Retinal pigment epithelial cell (primary cell): ENCODE data around the gene ASB11.

Experiments used
- DNase-seq: peaks from one replicate; pipeline ENCODE4 v3.0.0-alpha.2; 2010; ENCODE audit warnings: low read depth
- H3K4me3 ChIP-seq: 2 replicates; pipeline ENCODE4 v1.5.1; 2011; ENCODE audit warnings: mild to moderate bottlenecking, low read length, control low read depth, moderate library complexity
- TF ChIP-seq, protein P1 (sequence below): conservative IDR thresholded peaks from 2 replicates; pipeline ENCODE4 v1.5.1; 2011; ENCODE audit warnings: low read depth, low read length, control low read depth, inconsistent platforms

Gene ASB11

DNA sequence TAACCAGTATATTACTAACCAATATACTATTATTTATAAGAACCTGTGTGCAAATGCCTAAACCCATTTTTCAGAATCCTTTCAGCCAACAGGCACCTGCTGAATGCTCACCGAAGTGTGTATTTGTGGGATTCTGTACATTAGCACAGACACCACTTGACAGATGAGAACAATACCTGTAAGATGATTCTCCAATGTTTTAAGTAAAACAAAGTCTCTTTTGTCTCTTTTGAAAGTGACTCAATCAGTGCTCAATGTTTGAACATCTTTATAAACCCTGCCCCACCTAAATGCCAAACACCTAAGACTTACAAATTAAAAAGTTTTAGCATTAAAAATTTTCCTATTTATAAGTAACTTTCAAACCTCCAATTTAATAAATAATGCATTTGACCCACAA lies 46.3 kb downstream of the ASB11 start:
- TF ChIP-seq, protein P1, sequence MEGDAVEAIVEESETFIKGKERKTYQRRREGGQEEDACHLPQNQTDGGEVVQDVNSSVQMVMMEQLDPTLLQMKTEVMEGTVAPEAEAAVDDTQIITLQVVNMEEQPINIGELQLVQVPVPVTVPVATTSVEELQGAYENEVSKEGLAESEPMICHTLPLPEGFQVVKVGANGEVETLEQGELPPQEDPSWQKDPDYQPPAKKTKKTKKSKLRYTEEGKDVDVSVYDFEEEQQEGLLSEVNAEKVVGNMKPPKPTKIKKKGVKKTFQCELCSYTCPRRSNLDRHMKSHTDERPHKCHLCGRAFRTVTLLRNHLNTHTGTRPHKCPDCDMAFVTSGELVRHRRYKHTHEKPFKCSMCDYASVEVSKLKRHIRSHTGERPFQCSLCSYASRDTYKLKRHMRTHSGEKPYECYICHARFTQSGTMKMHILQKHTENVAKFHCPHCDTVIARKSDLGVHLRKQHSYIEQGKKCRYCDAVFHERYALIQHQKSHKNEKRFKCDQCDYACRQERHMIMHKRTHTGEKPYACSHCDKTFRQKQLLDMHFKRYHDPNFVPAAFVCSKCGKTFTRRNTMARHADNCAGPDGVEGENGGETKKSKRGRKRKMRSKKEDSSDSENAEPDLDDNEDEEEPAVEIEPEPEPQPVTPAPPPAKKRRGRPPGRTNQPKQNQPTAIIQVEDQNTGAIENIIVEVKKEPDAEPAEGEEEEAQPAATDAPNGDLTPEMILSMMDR = no peak
- no peak for DNase-seq
- H3K4me3 ChIP-seq = no peak overlapping the region

DNA sequence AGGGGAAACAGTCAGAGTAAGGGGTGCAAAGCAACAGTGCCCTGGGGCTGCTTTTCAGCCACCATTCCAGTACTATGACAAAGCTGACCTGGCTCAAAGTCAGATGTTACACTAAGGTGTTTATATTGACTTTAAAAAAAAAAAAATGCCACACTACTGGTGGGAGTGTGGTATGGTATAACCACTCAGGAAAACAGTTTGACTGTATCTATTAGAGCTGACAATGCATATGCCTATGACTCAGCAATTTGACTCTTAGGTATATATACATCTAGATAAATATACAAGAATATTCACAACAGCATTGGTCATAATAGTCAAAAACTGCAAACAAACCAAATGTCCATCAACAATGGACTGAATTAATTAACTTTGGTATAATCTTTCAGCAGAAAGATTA lies 60.6 kb downstream of the ASB11 start:
- no peak for DNase-seq
- TF ChIP-seq, protein P1 = no peak
- no peak overlapping the region for H3K4me3 ChIP-seq

DNA sequence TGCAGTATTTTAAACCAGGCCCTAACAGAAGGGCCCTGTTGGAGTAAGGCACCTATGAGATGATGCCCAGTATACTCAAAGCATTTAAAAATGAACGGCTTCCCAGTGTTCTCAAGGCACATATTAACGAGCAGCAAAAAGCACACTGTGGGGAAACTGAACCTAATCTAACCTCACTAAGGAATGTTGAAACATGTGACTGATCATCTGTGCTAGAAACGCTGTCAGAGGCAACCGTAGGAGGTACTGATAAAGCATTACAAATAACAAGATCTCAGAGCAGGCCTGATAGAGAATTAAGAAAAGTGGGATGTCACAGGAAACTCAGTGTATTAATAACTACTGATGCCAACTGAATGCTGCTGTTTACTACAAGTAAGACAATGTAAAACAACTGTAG lies 69.5 kb downstream of the ASB11 start:
- H3K4me3 ChIP-seq = no peak overlapping the region
- TF ChIP-seq, protein P1 = no peak
- no peak for DNase-seq

DNA sequence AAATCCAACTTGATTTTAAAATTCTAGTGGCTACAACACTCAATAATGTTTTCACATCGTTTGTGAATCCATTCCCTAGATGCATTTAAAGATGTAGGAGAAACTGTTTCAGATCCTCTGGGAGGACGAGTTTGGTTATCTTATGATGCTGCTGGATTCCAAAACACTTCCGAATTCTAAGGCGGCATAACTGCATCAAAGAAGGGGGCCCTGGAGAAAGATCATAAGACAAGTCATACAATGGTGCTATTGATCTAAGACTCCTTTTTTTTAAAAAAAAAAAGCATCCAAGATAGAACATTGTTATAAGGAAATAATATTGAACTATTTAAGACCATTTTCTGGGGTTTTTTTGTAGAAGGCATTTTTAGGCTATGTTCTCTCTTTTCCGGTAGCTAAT lies 71.0 kb downstream of the ASB11 start:
- DNase-seq = no peak
- TF ChIP-seq, protein P1 = no peak
- no peak overlapping the region for H3K4me3 ChIP-seq

DNA sequence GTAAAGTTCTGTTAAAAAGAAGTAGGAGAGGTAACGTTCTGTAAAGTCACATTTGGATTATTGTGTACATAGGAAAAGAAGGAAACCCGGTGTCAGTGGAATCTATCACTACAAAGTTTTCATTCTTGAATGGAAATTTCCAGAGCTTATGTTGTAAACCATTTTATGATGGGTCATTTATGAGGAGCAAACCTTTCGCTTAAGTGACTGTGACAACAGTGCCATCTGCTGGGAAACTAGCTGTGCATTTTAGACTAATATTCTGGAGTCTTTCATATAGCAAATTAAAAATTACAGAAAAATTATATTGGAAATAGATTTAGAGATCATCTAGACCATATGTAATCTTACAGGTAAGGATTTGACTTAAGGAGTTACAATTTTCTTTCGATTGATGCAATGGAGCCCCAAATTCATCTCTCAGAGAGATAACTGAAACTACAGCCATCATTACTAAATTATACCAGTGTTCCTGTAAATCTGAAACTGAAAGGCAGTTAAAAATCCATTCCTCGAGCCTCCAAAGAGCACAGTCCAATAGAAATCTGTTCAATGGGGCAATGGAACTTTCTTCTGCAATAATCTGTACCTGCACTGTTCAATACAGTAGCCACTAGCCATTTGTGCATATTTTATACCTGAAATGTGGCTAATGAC lies 72.4 kb downstream of the ASB11 start:
- TF ChIP-seq, protein P1 = peak; percentile 62
- DNase-seq = no peak

DNA sequence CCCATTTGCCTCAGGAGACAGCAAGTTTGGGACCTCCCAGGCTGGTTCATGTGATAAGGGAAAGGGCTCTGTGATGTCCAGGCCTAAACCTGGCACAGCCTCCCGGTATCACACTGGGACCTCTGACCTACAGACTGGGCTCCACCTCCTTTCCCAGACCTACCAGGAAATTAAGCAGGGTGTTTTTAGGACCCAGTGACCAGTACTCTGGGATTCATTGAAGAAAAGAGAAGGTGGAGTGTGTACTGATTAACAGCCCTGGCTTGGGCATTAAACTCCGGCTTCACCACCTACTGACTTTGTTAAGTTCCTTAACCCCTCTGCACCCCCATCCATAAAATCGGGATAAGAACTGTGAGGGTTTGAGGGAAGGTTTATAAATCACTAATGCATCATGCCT lies 74.1 kb downstream of the ASB11 start:
- no peak for DNase-seq
- no peak overlapping the region for H3K4me3 ChIP-seq
- TF ChIP-seq, protein P1 = no peak

More for the DNA sequence above, 72.4 kb downstream of the ASB11 start:
- H3K4me3 ChIP-seq = no peak overlapping the region

DNA sequence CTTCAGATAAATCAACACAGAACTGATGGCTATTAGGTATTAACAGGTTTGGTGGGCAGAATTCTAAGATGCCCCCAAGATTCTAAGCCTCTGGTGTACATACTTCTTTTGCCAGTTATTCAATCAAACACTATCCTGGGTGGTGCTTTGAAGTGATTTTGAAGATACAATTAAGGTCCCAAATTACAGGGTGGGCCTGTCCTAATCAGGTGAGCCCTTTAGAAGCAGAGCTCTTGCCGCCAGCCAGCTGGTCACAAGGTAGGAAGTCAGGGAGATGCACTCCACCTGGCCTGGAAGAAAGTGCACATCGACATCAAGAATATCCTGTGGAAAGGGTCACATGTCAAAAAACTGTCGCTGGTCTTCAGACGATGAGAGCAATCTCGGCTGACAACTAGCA lies 75.0 kb downstream of the ASB11 start:
- TF ChIP-seq, protein P1 = no peak
- no peak for DNase-seq
- no peak overlapping the region for H3K4me3 ChIP-seq
